ENCODE measurements around the gene NCR3LG1.

Gene NCR3LG1

DNA sequence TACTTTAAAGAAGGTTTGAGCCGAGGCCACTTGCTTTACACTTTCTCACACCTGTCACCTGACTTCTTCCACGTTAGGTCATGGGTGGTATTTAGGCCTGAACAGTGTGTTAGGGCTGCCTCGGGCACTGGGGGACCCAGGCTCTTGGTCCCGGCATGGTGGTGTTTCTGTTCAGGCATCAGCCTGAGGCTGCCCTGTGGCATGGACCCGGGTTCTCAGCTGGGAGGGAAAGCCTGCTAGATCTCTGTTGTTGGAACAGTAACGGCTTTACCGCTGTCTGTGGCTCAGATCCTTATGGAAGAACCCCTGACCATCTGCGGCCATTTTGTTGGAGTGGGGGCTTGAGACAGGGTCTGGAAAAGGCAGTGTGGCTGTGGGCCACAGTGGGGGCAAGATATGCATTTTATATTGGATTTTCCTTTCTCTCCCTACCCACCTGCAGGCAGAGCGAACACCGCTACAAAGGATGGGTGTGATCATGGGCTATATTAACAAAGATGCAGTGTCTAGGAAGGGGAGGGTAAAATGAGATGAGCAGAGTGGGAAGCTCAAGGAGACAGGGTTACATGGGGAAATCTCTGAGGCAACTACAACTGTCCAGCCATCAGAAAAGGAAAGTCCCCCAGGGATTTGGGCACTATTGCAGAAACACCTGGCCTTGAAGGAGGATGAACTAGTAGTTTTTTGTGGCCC is 38.5 kb downstream of the NCR3LG1 start:
- FAIRE-seq (no peak), DNase-seq (ENCODE audit: extremely low spot score, insufficient read length, low read depth) (no peak)

DNA sequence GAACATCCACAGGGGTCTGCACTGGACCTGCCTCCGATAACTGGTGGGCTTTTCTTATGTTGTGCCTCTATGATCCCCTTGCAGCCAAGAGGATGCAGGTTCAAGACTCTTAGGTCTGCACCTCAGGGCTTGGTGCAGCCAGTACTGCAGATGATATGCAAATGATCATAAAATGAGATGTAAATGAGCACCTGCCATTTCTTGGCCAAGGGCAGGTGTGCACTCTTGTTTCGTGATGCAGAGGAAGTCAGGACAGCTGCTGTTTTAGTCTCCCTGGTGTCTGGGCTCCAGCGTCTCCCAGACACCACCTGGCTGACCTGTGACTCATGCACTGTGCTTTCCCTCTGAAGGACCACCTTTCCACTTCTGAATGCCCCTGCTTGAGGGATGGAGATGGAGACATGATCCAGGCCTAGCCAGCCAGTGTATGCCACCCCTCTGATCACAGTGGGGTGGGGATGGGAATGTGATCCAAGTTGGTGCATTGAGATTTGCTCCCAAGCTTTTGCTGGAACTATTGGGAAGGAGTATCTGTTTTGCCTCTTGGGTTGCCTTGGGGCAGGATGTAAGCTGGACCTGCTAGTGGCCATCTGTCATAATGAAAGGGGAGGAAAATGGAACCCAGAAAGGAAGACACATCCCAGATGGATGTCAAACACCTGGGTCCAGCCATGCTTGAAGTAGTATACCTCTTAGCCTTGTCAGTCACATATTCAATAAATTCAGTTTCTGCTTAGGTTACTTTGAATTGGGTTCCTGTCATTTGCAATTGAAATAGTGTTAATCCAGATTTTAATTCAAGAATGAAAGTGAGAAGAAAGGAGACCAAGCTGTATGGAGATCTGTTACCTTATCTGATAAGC is 40.1 kb downstream of the NCR3LG1 start:
- FAIRE-seq = no peak
- no peak for DNase-seq (ENCODE audit: extremely low spot score, insufficient read length, low read depth)

DNA sequence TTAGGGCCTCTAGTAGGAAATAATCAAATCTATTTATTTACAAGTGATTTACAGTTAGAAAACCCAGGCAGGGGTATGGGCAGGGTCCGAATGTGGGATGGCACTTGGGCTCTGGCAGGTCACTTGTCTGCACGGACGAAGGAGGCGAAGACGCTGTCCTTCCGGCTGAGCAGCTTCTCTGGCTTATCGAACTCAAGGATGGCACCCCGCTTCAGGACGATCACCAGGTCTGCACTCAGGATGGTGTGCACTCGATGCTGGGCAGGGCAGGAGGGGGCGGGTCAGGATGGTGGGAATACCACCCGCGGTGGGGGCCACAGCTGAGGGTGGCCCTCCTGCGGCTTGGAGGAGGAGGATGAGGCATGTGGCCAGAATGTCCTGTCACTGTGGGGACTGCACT is 41.3 kb downstream of the NCR3LG1 start:
- no peak for FAIRE-seq

DNA sequence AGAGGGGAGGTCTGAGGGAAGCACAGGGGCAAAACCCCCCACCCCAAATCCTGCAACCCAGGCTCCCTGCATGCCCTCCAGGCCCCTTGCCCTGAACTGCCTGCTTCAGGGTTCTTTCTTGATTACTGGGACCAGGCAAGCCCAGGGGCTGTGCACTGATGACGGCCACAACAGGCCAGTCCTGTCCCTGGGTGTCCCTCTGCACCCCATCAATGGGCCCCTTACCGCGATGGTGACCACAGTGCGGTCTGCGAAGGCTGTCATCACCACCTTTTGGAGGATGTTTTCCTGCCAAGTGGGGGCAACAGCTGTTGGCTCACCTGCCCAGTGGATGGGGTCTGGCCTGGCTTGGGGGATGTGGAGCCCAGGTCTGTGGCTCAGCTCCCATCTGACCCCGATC is 41.9 kb downstream of the NCR3LG1 start:
- DNase-seq (ENCODE audit: extremely low spot score, insufficient read length, low read depth) (no peak), FAIRE-seq (no peak)

More for the DNA sequence above, 41.3 kb downstream of the NCR3LG1 start:
- DNase-seq (ENCODE audit: extremely low spot score, insufficient read length, low read depth) = no peak

DNA sequence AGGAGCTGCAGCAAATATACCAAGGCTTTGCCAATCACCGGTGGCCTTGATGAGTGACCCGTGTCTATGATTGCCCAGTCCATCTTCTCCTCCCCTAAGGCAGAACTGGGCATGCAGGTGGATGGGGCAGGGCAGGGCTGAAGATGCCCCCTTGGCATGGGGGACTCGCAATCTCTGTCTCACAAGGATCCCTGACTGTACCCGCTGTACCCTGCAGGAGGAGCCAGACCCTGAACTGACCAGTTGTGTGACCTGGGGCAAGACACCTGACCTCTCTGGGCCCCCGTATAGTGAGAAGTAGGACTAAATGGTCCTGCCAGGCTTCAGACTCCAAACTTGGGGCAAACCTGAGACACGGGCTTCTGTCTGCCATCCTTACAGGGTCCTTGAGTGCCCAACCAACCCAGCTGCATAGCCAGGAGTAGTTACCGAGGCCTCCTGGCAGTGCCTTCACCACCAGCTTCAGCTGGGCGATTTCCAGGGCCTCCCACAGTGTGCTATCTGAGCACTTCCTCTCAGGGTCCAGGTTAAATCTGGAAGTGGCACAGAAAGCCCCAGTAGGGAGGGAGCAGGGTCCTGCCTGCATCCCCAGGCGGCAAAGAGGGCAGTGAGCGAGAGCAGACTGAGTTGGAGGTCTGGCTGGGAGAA is 43.3 kb downstream of the NCR3LG1 start:
- DNase-seq (ENCODE audit: extremely low spot score, insufficient read length, low read depth) = no peak
- FAIRE-seq = no peak

DNA sequence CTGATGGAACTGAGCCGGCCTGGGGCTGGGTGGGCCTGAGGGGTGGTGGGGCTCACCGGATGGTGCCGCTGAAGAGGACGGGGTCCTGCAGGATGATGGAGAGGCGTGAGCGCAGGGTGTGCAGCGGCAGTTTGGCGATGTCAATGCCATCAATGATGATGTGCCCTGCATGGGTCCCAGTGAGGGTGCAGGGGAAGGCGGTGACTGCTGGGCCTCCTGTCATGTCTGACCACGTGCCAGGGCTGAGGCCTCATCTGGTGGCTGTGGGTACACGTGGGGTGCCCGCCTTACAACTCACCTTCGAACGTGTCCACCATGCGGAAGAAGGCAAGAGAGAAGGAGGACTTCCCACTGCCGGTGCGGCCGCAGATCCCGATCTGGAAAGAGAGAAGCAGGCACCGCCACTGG is 44.0 kb downstream of the NCR3LG1 start:
- no peak for DNase-seq (ENCODE audit: extremely low spot score, insufficient read length, low read depth)

GRCh38 chr11:17395978-17396377 is 44.4 kb downstream of the NCR3LG1 start:
- DNase-seq (ENCODE audit: extremely low spot score, insufficient read length, low read depth) (no peak), FAIRE-seq (no peak)

More for the DNA sequence above, 44.0 kb downstream of the NCR3LG1 start:
- no peak for FAIRE-seq

DNA sequence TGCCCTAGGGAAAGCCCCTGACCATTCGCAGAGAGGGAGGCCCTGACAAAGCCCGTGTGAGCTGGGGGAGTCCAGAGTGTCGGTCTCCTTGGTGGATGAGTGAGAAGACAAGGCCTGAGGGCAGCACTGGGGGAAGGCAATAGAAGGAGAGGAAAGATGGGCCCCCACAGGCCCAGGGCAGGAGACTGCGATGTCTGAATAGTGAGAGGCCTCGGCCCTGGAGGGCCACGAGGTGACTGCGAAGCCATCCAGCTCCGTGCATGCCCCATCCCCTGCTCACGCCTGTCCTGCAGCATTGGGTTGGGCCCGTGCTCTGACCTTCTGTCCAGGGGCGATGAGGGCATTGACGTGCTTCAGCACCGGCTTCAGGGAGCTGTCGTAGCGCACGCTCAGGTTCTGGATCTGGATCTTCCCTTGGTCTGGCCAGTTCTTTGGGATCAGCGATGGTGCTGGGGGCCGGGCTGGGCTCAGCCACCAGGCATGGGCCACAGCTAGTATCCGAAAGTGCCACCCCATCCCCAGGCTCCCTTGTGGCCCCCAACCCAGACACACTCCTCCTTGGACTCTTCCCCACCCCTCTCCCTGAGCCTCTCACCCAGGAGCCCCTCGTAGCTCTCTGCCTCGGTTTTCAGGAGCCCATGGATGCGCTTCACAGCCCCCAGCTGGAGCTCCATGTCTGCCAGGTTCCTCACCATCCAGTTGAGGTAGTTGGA is 45.2 kb downstream of the NCR3LG1 start:
- no peak for FAIRE-seq
- no peak for DNase-seq (ENCODE audit: extremely low spot score, insufficient read length, low read depth)

DNA sequence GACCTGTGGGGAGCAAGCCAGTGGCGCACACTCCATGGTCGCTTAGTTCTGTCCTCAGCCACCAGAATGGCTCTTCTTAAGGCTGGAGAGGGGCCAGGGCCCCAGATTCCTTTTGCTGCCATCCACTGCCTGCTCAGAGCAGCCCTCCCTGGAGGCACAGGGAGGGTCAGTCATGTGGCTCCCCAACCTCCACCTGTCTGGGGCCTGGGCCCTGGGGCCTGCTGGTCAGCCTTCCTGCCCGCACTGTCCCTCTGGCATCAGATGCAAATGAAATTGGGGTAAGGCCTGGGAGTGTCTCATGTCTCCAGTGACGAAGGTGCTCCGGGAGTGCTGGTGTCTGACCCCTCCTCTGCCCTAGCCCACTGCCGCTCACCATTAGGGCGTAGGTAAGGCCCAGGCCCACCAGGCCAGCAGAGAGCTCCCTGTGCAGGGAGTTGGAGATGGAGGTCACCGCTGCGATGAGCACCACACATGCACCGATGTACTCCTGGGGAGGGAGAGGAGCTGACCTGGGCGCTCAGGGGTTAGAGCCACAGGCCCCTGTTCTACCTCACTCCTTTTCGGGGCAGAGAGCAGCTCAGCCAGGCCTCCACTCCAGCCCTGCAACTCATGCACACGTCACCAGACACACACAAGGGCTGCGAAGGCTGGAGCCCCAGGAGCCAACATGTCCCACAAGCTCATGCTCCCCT is 45.9 kb downstream of the NCR3LG1 start:
- DNase-seq (ENCODE audit: extremely low spot score, insufficient read length, low read depth) (no peak), FAIRE-seq (no peak)

- DNase-seq (ENCODE audit: extremely low spot score, insufficient read length, low read depth) (no peak), FAIRE-seq (no peak)
These were observed 47.6 kb downstream of the NCR3LG1 start for GRCh38 chr11:17399236-17399635.

GRCh38 chr11:17400048-17400775 is 48.6 kb downstream of the NCR3LG1 start:
- peak; percentile 35 for DNase-seq (ENCODE audit: extremely low spot score, insufficient read length, low read depth)
- peak; percentile 62 for FAIRE-seq

DNA sequence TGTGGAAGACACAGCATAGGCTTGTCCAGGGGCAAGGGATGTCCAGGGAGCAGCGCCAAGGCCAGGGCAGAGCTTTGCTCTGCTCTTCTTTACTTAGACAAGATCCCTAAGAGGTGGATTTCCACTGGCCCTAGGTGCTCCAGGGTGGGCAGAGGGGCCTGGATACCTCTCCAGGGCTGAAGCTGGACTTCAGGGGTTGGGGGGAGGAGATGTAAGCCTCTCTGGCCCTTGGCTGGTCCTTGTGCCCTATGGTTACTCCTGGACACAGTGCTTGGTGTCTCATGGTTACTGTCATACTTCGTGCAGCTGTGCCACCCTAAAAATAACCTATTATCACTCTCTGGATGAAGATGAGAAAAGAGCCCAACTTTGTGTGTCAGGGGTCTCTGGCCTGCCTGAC is 49.7 kb downstream of the NCR3LG1 start:
- DNase-seq (ENCODE audit: extremely low spot score, insufficient read length, low read depth) (no peak), FAIRE-seq (no peak)

DNA sequence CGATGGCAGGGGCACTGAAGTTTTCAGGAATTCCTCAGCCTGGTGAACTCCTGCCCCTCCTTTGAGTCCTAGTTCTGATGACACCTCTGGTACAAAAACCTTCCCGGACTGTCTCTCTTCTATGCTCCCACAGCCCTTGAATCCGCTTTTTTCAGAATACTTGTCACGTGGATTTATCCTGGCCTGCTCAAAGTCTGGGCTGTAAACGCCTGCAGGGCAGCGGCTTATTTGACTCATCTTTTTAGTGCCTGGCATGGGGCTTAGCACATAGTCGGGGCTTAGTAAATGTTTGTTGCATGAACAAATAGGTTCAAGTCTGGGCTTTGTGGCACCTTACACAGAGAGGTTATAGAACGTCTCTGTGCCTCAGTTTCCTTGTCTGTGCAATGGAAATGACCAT is 50.2 kb downstream of the NCR3LG1 start:
- FAIRE-seq (no peak), DNase-seq (ENCODE audit: extremely low spot score, insufficient read length, low read depth) (no peak)

GRCh38 chr11:17402486-17402885 is 50.9 kb downstream of the NCR3LG1 start:
- FAIRE-seq (no peak), DNase-seq (ENCODE audit: extremely low spot score, insufficient read length, low read depth) (no peak)

- FAIRE-seq (no peak), DNase-seq (ENCODE audit: extremely low spot score, insufficient read length, low read depth) (no peak)
These were observed 52.6 kb downstream of the NCR3LG1 start for GRCh38 chr11:17403980-17404759.

DNA sequence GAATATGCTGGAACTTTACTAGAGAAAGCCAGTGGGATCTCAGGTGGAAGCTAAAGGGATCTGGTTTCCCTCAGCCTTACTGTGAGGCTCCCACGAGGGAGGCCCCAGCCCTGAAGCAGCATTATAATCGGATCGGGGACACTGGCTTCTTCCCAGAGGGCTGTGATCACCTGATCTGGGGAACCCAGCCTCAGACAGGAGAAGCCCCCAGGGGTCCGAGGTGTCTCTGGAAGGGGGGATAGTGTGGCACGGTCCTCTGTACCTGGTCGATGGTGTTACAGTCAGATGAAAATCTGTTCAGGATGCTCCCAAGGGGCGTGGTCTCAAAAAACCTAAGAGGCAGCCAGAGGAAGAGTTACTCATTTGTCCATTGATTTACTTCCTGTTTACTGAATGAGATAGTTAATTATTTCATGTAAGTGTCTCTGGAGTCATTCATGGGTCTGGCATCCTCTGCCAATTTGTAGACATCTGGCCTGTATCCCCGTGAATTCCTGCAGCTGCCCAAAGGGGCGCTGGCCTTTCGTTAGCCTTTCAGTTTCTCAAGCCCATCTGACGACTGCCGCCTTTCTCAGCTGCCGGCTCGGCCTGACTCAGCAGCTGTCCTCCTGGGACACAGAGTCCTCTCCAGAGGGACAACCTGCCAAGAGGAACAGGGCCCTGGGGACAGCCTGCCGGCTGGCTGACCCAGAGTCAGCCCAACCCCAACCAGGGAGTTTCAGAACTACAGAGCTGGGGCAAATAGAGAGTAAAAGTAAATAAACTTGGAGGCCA is 53.8 kb downstream of the NCR3LG1 start:
- peak; percentile 29 for FAIRE-seq
- no peak for DNase-seq (ENCODE audit: extremely low spot score, insufficient read length, low read depth)

- DNase-seq (ENCODE audit: extremely low spot score, insufficient read length, low read depth) (no peak), FAIRE-seq (no peak)
These were observed 54.6 kb downstream of the NCR3LG1 start for GRCh38 chr11:17406082-17406817.

Data from GM18507 (cell line).